HepG2 (cell line): ENCODE results near the gene SMIM44. TPM values are rescaled to one million over a fixed set of nuclear protein-coding genes. Genes with fewer than 3 reads are reported as not detected.

Experiments
- ELF4 ChIP-seq: sonication (generic); formaldehyde crosslinking; IDR thresholded peaks from 2 replicates; pipeline ENCODE4 v1.5.0; 2020; ENCODE audit warnings: missing genetic modification reagents, mild to moderate bottlenecking, moderate library complexity, borderline replicate concordance
- FOXJ3 ChIP-seq: sonication (generic); formaldehyde crosslinking; IDR thresholded peaks from 2 replicates; pipeline ENCODE4 v1.4.0; 2020; ENCODE audit warnings: missing genetic modification reagents, mild to moderate bottlenecking, borderline replicate concordance
- HDAC2 ChIP-seq: sonication (generic); formaldehyde crosslinking; IDR thresholded peaks from 2 replicates; pipeline ENCODE4 v1.4.0; 2020; ENCODE audit warnings: missing genetic modification reagents
- HIVEP1 ChIP-seq: sonication (generic); formaldehyde crosslinking; IDR thresholded peaks from 2 replicates; pipeline ENCODE4 v1.4.0; 2020; ENCODE audit warnings: mild to moderate bottlenecking, missing genetic modification reagents
- IRX3 ChIP-seq: sonication (generic); formaldehyde crosslinking; IDR thresholded peaks from 2 replicates; pipeline ENCODE4 v1.8.1; 2023; ENCODE audit warnings: mild to moderate bottlenecking, low read depth, missing genetic modification reagents, borderline replicate concordance
- KDM5B ChIP-seq: sonication (generic); formaldehyde crosslinking; IDR thresholded peaks from 2 replicates; pipeline ENCODE4 v1.4.0; 2020; ENCODE audit warnings: missing genetic modification reagents, mild to moderate bottlenecking, borderline replicate concordance
- ZHX1 ChIP-seq: sonication (generic); formaldehyde crosslinking; IDR thresholded peaks from 2 replicates; pipeline ENCODE4 v1.8.1; 2022; ENCODE audit warnings: low read depth, mild to moderate bottlenecking, missing genetic modification reagents
- ZNF350 ChIP-seq: sonication (generic); formaldehyde crosslinking; IDR thresholded peaks from 2 replicates; pipeline ENCODE4 v1.4.0; 2020; ENCODE audit warnings: mild to moderate bottlenecking, low read depth, missing genetic modification reagents, borderline replicate concordance
- ZNF354B ChIP-seq: sonication (generic); formaldehyde crosslinking; IDR thresholded peaks from 2 replicates; pipeline ENCODE4 v1.8.0; 2022; ENCODE audit warnings: mild to moderate bottlenecking, missing genetic modification reagents
- ZNF563 ChIP-seq: sonication (generic); formaldehyde crosslinking; IDR thresholded peaks from 2 replicates; pipeline ENCODE4 v1.8.0; 2022; ENCODE audit warnings: mild to moderate bottlenecking, moderate library complexity, missing genetic modification reagents
- polyA plus RNA-seq, 8 experiments: library from polyadenylated mRNA; depleted of rRNA in 3 of 8; stranded (reverse) in 7 of 8; unstranded in 1 of 8; fragments of >200 nt; fragmentation: Illumina TruSeq in 4 of 8; extraction: Trizol in 4 of 8; gene quantifications; 2 replicates each; pipeline versions ENCODE4 v1.2.1 to v1.2.3, GENCODE V29; 2011 to 2016; ENCODE audit warnings: low read depth in 4 of 8, missing spikeins in 1 of 8, mixed read lengths in 1 of 8; ENCODE audit not compliant: insufficient read depth in 1 of 8
- total RNA-seq, 5 experiments: library from RNA; depleted of rRNA; stranded (reverse); fragments of >200 nt; fragmentation: Illumina TruSeq; extraction: Trizol; gene quantifications; 2 replicates each; pipeline ENCODE4 v1.2.3, GENCODE V29; 2016; ENCODE audit warnings: low read depth in 1 of 5
- TF ChIP-seq, protein P1 (sequence below): sonication (generic); formaldehyde crosslinking; IDR thresholded peaks from 2 replicates; pipeline ENCODE4 v1.4.0; 2020; ENCODE audit warnings: missing genetic modification reagents
- TF ChIP-seq, protein P2 (sequence below): sonication (generic); formaldehyde crosslinking; IDR thresholded peaks from 2 replicates; pipeline ENCODE4 v1.5.1; 2020; ENCODE audit warnings: mild to moderate bottlenecking, missing genetic modification reagents
- TF ChIP-seq, protein P3 (sequence below): sonication (generic); formaldehyde crosslinking; conservative IDR thresholded peaks from 2 replicates; pipeline ENCODE4 v1.4.0; 2020; ENCODE audit warnings: missing genetic modification reagents
- TF ChIP-seq, protein P4 (sequence below): sonication (generic); formaldehyde crosslinking; IDR thresholded peaks from 2 replicates; pipeline ENCODE4 v1.4.0; 2020; ENCODE audit warnings: missing genetic modification reagents
- TF ChIP-seq, protein P5 (sequence below): IDR thresholded peaks from 2 replicates; pipeline ENCODE4 v1.6.1; 2016; ENCODE audit warnings: missing genetic modification reagents, missing compliant biosample characterization

Gene SMIM44
- total and polyA plus RNA-seq, 2 of the 13 experiments (the other 11 are each of a cell fraction or from before 2014, with no cell fraction given) = not detected

- TF ChIP-seq, protein P1, sequence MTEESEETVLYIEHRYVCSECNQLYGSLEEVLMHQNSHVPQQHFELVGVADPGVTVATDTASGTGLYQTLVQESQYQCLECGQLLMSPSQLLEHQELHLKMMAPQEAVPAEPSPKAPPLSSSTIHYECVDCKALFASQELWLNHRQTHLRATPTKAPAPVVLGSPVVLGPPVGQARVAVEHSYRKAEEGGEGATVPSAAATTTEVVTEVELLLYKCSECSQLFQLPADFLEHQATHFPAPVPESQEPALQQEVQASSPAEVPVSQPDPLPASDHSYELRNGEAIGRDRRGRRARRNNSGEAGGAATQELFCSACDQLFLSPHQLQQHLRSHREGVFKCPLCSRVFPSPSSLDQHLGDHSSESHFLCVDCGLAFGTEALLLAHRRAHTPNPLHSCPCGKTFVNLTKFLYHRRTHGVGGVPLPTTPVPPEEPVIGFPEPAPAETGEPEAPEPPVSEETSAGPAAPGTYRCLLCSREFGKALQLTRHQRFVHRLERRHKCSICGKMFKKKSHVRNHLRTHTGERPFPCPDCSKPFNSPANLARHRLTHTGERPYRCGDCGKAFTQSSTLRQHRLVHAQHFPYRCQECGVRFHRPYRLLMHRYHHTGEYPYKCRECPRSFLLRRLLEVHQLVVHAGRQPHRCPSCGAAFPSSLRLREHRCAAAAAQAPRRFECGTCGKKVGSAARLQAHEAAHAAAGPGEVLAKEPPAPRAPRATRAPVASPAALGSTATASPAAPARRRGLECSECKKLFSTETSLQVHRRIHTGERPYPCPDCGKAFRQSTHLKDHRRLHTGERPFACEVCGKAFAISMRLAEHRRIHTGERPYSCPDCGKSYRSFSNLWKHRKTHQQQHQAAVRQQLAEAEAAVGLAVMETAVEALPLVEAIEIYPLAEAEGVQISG (CRISPR knock-in tag) = peak; percentile 42; the same call in 1 of the 2 replicates
- TF ChIP-seq, protein P2, sequence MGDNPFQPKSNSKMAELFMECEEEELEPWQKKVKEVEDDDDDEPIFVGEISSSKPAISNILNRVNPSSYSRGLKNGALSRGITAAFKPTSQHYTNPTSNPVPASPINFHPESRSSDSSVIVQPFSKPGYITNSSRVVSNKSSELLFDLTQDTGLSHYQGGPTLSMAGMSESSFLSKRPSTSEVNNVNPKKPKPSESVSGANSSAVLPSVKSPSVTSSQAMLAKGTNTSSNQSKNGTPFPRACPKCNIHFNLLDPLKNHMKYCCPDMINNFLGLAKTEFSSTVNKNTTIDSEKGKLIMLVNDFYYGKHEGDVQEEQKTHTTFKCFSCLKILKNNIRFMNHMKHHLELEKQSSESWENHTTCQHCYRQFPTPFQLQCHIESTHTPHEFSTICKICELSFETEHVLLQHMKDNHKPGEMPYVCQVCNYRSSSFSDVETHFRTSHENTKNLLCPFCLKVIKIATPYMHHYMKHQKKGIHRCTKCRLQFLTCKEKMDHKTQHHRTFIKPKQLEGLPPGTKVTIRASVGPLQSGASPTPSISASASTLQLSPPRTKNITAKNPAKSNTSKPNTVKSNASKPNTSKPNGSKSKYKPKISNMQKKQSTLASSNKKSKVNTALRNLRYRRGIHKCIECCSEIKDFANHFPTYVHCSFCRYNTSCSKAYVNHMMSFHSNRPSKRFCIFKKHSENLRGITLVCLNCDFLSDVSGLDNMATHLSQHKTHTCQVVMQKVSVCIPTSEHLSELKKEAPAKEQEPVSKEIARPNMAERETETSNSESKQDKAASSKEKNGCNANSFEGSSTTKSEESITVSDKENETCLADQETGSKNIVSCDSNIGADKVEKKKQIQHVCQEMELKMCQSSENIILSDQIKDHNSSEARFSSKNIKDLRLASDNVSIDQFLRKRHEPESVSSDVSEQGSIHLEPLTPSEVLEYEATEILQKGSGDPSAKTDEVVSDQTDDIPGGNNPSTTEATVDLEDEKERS (CRISPR knock-in tag) = no peak
- TF ChIP-seq ZNF563 (CRISPR knock-in tag) = peak; percentile 98
- TF ChIP-seq HDAC2 (CRISPR knock-in tag) = peak; percentile 43; the same call in 1 of the 2 replicates
- no peak for TF ChIP-seq ZNF350
- peak; percentile 87; the same call in 1 of the 2 replicates for TF ChIP-seq ZNF354B (CRISPR knock-in tag)
- peak; percentile 75; the same call in 1 of the 2 replicates for TF ChIP-seq IRX3
- TF ChIP-seq FOXJ3 (CRISPR knock-in tag) = no peak
- no peak for TF ChIP-seq ELF4 (CRISPR knock-in tag)
- TF ChIP-seq, protein P3, sequence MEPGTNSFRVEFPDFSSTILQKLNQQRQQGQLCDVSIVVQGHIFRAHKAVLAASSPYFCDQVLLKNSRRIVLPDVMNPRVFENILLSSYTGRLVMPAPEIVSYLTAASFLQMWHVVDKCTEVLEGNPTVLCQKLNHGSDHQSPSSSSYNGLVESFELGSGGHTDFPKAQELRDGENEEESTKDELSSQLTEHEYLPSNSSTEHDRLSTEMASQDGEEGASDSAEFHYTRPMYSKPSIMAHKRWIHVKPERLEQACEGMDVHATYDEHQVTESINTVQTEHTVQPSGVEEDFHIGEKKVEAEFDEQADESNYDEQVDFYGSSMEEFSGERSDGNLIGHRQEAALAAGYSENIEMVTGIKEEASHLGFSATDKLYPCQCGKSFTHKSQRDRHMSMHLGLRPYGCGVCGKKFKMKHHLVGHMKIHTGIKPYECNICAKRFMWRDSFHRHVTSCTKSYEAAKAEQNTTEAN (CRISPR knock-in tag) = peak; percentile 48; the same call in 1 of the 2 replicates
- TF ChIP-seq, protein P4, sequence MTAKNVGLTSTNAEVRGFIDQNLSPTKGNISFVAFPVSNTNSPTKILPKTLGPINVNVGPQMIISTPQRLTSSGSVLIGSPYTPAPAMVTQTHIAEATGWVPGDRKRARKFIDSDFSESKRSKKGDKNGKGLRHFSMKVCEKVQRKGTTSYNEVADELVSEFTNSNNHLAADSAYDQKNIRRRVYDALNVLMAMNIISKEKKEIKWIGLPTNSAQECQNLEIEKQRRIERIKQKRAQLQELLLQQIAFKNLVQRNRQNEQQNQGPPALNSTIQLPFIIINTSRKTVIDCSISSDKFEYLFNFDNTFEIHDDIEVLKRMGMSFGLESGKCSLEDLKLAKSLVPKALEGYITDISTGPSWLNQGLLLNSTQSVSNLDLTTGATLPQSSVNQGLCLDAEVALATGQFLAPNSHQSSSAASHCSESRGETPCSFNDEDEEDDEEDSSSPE = peak; percentile 56; the same call in 1 of the 2 replicates
- 0 out of 2 replicates have a peak, but pooled peaks have one; percentile 74 for TF ChIP-seq ZHX1 (CRISPR knock-in tag)
- peak; percentile 97; the same call in 1 of the 2 replicates for TF ChIP-seq KDM5B (CRISPR knock-in tag)
- TF ChIP-seq, protein P5, sequence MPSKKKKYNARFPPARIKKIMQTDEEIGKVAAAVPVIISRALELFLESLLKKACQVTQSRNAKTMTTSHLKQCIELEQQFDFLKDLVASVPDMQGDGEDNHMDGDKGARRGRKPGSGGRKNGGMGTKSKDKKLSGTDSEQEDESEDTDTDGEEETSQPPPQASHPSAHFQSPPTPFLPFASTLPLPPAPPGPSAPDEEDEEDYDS = peak; percentile 26; the same call in 1 of the 2 replicates
- TF ChIP-seq HIVEP1 (CRISPR knock-in tag) = peak; percentile 92
Measured at GRCh38 chr19:3481241-3482090, 1.8 kb downstream of the SMIM44 start (continued).
